Measurements from ENCODE around the gene CORO2A.

GRCh38 chr9:98236901-98237487, 44.6 kb upstream of the CORO2A start:
- no peak for TF ChIP-seq CTCF (IDR thresholded peaks at IDR 0.05)
- no peak for TF ChIP-seq POLR2A (IDR thresholded peaks at IDR 0.05)
